IgD-negative memory B cell (primary cell): Measurements from ENCODE around the gene CBX5. TPM values are rescaled to one million over a fixed set of nuclear protein-coding genes. Genes with fewer than 3 reads are reported as not detected.
"Not testable (repeated sequence)": the region's sequence is repeated elsewhere in the genome, so short reads cannot be mapped to it uniquely, and the experiment has no call there.

Source experiments
- H3K27ac Mint-ChIP-seq, 3 donors: one replicate each; pipeline ENCODE4 v1.8.0; 2020 to 2022; ENCODE audit warnings: mild to moderate bottlenecking in 3 of 3, mixed read lengths in 3 of 3, moderate library complexity in 1 of 3
- H3K27me3 Mint-ChIP-seq: one replicate; pipeline ENCODE4 v1.8.0; 2021; ENCODE audit warnings: mixed read lengths
- H3K36me3 Mint-ChIP-seq: one replicate; pipeline ENCODE4 v1.8.0; 2020; ENCODE audit warnings: mild to moderate bottlenecking, mixed read lengths
- H3K4me1 Mint-ChIP-seq, 3 donors: one replicate each; pipeline ENCODE4 v1.8.0; 2020 to 2022; ENCODE audit warnings: mixed read lengths in 3 of 3, mild to moderate bottlenecking in 1 of 3
- H3K4me3 Mint-ChIP-seq, 4 donors: one replicate each; pipeline ENCODE4 v1.8.0; 2020 to 2022; ENCODE audit warnings: mild to moderate bottlenecking in 4 of 4, mixed read lengths in 4 of 4, moderate library complexity in 3 of 4
- H3K9me3 Mint-ChIP-seq, 3 donors: one replicate each; pipeline ENCODE4 v1.8.0; 2020 to 2021; ENCODE audit warnings: mixed read lengths in 3 of 3, mild to moderate bottlenecking in 1 of 3
- polyA plus RNA-seq: library from polyadenylated mRNA; unstranded; fragments of 300-500 nt; fragmentation: Illumina TruSeq; gene quantifications from one replicate; pipeline ENCODE4 v1.2.3, GENCODE V29; 2021

Gene CBX5
- 20.6 TPM for polyA plus RNA-seq

DNA sequence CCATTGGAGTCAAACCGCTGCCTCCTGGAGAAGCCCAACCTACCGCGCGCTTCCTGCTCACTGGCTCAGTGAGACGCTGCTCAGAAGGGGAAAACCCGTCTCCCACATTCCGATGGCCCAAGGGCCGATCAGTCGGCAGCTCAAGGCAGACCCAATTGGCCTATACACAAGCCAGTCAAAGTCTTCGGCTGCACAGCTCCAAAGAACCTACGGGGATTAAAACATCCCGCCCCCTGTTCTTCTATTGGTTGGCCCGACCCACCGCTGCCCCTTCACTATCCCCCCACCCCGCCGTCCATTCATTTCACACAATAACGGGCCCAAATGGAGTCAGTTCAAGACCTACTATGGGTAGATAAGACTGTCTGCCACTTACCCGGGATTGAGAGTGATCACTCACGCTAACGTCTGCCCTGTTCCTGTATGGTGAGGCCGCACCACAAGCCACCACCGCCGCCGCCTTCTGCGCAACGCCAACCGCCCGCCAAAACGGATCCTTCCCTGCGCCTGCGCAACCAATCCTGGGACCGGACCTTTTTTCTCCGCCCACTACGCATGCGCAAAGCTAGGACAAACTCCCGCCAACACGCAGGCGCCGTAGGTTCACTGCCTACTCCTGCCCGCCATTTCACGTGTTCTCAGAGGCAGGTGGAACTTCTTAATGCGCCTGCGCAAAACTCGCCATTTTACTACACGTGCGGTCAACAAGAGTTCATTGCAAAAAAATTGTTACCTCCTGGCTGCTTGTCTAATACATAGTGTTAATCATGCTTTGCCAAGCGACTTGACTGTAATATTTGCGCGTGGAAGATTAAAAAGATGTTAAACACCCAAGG, at the start of gene CBX5:
Gene CBX5, minus strand, starts transcription at position 491 of the 836 bp plus-strand sequence. CDS start 22,472 bp downstream, outside the sequence.
- Mint-ChIP-seq H3K27me3 (no peaks in the 10 kb centered on the region), H3K36me3 (peaks cover 13% of the 10 kb centered on the region), H3K9me3 (no peaks in the 10 kb centered on the region), H3K4me3 (no peak within 1 kb of the TSS), H3K27ac (no peak within 1 kb of the TSS), H3K4me1 (peaks cover 29 to 60% (median 49%) of the 10 kb centered on the region in 3 donors)

DNA sequence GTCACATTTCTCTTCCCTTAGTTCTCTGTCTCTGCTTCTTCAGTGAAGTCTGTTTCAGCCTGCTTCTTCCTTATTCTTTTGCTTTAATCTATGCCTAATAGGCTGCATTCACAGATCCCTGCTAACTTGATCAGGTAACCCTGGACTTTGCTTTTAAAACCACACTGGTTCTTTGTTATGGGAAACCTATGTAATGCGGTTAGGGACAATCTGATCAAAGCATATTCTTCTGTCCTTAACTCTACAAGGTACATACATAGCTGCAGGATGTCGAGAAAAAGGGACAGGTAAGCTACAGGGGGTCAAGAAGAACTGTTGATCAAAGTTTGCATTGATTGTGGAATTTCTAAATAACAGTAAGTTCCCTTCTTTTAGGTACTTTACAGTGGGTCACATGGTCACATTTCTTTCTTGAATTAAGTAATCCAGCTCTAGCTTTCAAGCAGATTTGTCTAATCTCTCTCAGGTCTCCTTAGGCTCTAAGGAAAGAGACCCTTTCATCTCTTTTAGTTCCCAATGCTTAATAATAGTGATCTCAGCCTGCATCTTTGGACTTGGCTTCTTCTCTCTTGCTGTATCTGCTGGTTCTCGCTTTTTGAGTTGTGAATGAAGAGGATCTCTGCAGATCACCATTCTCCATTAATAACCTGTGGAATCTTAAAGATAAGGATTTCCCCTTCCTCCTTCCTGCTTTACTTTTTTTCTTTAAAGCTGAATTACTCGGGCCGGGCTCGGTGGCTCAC, 48.8 kb upstream of the CBX5 start:
- Mint-ChIP-seq H3K4me3 (peak overlapping the region in 1 of 4 donors; percentile 37), H3K9me3 (no peaks in the 10 kb centered on the region), H3K4me1 (peaks cover 18 to 33% (median 18%) of the 10 kb centered on the region in 3 donors), H3K27me3 (no peaks in the 10 kb centered on the region), H3K27ac (peak overlapping the region in 2 of 3 donors; percentile 22 to 31), H3K36me3 (peaks cover 1% of the 10 kb centered on the region)

DNA sequence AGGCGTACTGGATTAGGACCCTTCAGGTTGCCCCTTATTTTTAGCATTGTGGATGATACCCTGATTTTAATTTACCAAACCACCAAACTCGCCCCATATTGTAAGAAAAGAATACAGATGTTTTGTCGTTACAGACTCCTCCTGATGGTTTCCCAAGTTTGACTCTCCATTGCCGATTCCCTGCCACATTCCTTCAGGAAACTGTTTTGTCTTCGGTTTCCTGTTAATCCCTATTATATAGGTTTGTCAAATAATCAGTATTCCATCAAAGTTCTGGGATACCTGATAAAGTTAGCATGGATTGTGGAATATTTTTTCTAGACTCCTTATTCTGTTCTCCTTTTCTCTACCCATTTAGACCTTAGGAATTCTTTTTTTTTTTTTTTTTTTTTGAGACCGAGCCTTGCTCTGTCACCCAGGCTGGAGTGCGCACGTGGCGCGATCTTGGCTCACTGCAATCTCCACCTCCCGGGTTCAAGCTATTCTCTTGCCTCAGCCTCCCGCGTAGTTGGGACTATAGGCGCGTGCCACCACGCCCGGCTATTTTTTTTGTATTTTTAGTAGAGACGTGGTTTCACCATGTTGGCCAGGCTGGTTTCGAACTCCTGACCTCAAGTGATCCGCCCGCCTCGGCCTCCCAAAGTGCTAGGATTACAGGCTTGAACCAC, 45.7 kb upstream of the CBX5 start:
- not testable (repeated sequence) for H3K36me3 Mint-ChIP-seq, H3K9me3 Mint-ChIP-seq, H3K27me3 Mint-ChIP-seq
- Mint-ChIP-seq H3K27ac (peak overlapping the region; percentile 88 to 100 (median 99)), H3K4me3 (peak overlapping the region; percentile 97 to 100 (median 99)), H3K4me1 (peaks cover 15 to 26% (median 20%) of the 10 kb centered on the region in 3 donors)

DNA sequence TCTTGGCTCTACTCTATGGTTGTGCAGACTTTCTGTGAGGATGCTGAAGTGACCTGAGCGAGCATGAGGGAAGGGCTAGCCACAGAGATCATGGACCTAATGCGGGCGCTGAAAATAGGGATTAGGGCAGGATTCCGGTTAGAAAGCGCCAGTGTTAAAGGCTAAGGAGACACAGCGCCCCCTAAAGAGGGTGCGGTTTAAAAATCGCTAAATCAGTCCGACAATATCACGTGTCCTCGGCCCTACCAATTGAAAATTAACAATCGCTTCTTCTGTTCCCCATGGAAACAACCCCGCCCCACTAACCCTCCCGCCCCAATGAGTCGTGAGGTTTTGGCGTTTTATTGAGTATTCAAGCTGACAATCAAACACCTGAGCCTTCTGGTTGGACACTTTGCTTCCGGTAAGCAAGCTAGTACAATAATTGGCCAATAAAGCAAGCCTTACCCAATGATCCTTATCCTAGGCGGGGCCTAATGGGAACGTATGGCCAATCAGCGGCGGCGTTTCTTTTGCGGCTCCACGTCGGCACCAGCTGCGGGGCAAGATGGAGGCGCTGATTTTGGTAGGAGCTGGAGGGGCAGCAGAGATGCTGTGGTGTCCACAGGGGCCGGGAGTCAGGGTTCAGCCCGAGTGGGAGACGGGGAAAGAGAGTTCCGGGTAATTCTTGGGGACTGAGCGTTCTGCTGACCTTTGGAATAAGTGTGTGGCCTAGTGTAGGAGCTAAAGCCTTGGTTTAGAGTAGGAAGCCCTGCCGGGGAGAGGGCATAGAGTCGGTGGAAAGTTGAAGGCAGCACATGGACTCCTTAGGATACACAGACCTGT, 44.9 kb upstream of the CBX5 start, which contains the start of gene COPZ1:
Gene COPZ1, plus strand, starts transcription at position 515 of the 825 bp plus-strand sequence. Its CDS starts 33 bp downstream, at position 548.
- H3K27me3 Mint-ChIP-seq = no peaks in the 10 kb centered on the region
- peak within 1 kb of the TSS; percentile 97 to 100 (median 99) for H3K4me3 Mint-ChIP-seq
- H3K27ac Mint-ChIP-seq = peak within 1 kb of the TSS; percentile 88 to 100 (median 99)
- peaks cover 12 to 19% (median 19%) of the 10 kb centered on the region in 3 donors for H3K4me1 Mint-ChIP-seq
- no peaks in the 10 kb centered on the region for H3K9me3 Mint-ChIP-seq
- peaks cover 1% of the 10 kb centered on the region for H3K36me3 Mint-ChIP-seq

DNA sequence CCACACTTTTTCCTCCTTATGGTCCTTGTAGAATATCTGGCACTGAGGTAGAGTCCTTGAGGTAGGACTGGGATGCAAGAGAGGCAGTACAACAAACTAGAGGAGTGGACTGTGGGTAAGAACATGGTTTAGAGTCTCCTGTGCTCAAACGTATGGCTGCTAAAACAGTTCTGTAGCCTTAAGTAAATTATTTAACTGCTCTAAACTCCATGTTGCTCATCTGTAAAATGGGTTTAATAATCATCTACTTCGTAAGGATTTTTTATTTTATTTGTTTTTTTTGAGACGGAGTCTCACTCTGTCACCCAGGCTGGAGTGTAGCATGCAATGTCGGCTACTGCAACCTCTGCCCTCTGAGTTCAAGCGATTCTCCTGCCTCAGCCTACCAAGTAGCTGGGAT, 41.4 kb upstream of the CBX5 start:
- no peak overlapping the region for H3K27ac Mint-ChIP-seq
- H3K4me1 Mint-ChIP-seq = peaks cover 7 to 14% (median 9%) of the 10 kb centered on the region in 3 donors
- no peaks in the 10 kb centered on the region for H3K9me3 Mint-ChIP-seq
- peaks cover 1% of the 10 kb centered on the region for H3K36me3 Mint-ChIP-seq
- no peak overlapping the region for H3K4me3 Mint-ChIP-seq
- H3K27me3 Mint-ChIP-seq = no peaks in the 10 kb centered on the region

DNA sequence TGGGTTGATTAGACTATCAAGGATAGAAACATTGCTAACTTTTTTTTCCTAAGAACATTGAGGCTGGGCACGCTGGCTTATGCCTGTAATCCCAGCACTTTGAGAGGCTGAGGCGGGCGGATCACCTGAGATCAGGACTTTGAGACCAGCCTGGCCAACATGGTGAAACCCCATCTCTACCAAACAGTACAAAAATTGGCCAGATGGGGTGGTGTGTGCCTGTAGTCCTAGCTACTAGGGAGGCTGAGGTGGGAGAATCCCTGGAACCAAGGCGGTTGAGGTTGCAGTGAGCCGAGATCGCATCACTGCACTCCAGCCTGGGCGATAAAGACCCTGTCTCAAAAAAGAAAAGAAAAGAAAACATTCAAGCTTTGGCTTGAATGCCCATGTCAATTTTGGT, 32.4 kb upstream of the CBX5 start:
- not testable (repeated sequence) for H3K27me3 Mint-ChIP-seq, H3K4me1 Mint-ChIP-seq, H3K9me3 Mint-ChIP-seq, H3K4me3 Mint-ChIP-seq, H3K36me3 Mint-ChIP-seq, H3K27ac Mint-ChIP-seq

DNA sequence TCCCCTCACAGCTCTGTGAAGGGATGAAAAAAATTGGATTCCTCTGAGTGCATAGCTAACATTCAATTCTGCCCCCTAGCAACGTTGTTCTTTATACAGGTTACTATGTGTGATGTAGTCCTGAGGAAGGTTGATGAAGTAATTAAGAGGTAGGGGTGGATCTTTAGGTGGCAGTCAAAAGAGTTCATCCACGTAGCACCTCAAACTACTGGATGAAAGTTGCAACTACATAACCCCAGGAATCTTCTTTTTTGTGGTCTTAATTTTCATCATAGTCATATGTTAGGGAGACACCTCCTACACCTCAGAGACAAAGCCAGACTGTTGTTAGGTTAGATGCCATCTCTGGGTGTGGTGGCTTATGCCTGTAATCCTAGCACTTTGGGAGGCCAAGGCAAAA, 31.1 kb upstream of the CBX5 start:
- H3K4me3 Mint-ChIP-seq = no peak overlapping the region
- peaks cover 0 to 4% (median 2%) of the 10 kb centered on the region in 3 donors for H3K4me1 Mint-ChIP-seq
- H3K27ac Mint-ChIP-seq = no peak overlapping the region
- H3K9me3 Mint-ChIP-seq = no peaks in the 10 kb centered on the region
- peaks cover 3% of the 10 kb centered on the region for H3K36me3 Mint-ChIP-seq
- peaks cover 12% of the 10 kb centered on the region for H3K27me3 Mint-ChIP-seq

DNA sequence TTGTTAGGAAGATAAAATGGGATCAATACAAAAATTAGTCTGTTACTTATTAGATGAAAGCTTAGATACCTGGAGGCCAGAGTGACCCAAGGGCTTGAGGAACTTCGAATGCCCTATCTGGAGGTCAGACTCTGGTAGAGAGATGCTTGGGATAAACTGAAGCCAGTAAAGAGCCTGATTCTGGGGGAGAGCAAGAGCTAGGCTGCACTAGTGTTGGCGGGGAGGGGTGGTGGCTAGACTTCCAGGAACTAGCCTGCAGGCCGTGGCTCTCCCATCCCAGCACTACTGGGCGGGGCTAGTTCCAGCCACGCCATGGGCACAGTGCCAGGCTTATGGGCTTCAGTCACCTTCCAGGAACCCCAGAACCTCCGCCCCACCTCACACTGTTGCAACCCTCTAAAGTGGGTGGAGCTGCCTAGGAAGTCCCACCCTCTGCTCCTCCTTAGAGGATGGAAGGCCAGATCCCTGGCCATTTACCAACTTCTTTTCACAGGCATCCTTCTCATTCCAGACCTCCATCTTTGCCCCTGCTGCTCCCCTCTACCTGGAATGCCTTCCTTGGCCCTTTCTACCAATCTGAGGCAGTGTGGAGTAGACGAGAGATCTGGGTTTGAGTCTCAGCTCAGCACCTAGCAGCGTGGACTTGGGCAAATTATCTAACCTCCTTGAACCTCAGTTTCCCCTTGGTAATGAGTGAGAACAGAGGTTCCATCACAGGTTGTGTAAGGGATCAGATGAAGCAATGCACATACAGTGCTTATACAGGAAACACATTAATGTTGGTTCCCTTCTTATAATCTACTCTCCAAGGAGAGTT, 27.2 kb upstream of the CBX5 start:
- no peaks in the 10 kb centered on the region for H3K36me3 Mint-ChIP-seq
- H3K27ac Mint-ChIP-seq = no peak overlapping the region

DNA sequence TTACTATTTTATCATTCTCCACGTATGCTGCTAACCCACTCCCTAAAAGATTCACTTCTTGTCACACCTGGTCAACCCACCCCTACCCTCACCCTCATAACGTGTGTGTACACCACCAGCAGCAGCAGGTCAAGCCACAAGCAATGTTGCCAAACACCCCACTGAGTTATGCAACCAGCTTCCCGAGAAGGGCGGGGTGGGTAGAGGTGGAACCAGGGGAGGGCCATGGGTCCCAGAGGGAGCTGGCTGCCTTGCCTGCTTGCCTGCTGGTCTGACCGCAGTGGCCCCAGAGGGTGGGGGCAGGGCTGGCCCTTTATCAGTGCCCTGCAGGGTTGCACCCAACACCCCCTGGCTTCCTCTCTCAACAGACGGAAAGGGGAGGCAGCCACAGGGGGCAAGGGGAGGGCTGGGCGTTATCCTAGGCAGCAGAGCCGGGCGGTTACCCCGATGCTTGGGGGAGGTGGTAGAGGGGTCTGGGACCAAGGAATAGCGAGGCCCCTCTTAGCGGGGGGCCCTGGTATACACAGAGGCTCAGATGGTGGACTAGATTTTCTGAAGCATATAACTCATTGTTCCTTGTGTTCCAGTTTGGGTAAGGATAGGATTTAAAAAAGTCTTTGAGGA, 24.4 kb upstream of the CBX5 start:
- Mint-ChIP-seq H3K4me1 (peaks cover 23 to 26% (median 26%) of the 10 kb centered on the region in 3 donors), H3K36me3 (no peaks in the 10 kb centered on the region), H3K27me3 (peaks cover 45% of the 10 kb centered on the region), H3K4me3 (peak overlapping the region in 2 of 4 donors; percentile 64 to 83), H3K27ac (no peak overlapping the region), H3K9me3 (no peaks in the 10 kb centered on the region)

More for the DNA sequence above, 27.2 kb upstream of the CBX5 start:
- Mint-ChIP-seq H3K9me3 (no peaks in the 10 kb centered on the region), H3K4me3 (no peak overlapping the region), H3K4me1 (peaks cover 20 to 23% (median 22%) of the 10 kb centered on the region in 3 donors), H3K27me3 (peaks cover 24% of the 10 kb centered on the region)

DNA sequence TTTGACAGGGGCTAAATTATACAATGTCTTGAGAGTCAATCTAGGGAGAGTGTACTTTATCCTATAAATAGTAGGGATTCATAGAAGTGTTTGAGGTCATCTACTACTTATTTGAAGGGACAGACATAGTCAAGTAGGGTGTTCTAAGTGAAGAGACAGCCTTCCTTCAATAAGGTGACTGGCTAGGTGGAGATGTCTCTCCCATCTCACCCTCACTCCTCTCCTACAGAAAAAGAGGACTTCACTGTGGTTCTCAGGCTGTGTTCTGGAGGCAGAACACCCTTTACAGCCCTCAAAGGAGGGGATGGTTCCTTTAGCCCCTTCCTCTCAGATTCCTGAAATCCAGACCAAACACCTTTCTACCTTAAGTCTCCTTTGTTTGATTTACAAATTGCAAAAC, 23.7 kb upstream of the CBX5 start:
- H3K36me3 Mint-ChIP-seq = no peaks in the 10 kb centered on the region
- H3K27me3 Mint-ChIP-seq = peaks cover 51% of the 10 kb centered on the region
- no peak overlapping the region for H3K27ac Mint-ChIP-seq
- H3K9me3 Mint-ChIP-seq = no peaks in the 10 kb centered on the region
- H3K4me1 Mint-ChIP-seq = peaks cover 23 to 26% (median 26%) of the 10 kb centered on the region in 3 donors
- peak overlapping the region in 2 of 4 donors; percentile 19 to 64 for H3K4me3 Mint-ChIP-seq

DNA sequence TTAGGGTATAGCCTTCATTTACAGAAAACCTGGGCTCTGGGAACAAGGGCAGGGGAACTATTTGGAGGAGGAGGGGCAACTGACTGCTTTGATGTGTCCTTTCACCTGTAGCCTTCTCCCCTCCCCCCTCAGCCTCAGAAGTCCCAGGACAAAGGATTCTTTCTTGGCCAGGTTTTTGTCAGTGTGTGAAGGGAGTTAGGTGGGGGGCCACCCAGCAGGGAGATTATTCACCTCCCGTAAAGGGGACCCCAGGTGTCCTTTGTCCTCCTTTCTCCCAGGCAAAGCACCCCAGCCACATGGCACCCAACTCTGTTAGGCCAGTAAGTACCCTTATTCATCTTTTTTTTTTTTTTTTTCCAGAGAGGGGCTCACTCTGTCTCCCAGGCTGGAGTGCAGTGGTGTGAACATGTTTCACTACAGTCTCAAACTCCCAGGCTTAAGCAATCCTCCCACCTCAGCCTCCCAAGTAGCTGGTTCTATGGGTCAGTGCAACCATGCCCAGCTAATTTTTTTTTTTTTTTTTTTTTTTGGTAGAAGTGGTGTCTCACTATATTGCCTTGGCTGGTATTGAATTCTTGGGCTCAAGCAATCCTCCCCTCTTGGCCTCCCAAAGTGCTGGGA, 21.6 kb upstream of the CBX5 start:
- peaks cover 52% of the 10 kb centered on the region for H3K27me3 Mint-ChIP-seq
- no peaks in the 10 kb centered on the region for H3K36me3 Mint-ChIP-seq
- peak overlapping the region in 1 of 4 donors; percentile 46 for H3K4me3 Mint-ChIP-seq
- H3K4me1 Mint-ChIP-seq = peaks cover 27 to 29% (median 28%) of the 10 kb centered on the region in 3 donors
- H3K27ac Mint-ChIP-seq = no peak overlapping the region
- H3K9me3 Mint-ChIP-seq = no peaks in the 10 kb centered on the region

DNA sequence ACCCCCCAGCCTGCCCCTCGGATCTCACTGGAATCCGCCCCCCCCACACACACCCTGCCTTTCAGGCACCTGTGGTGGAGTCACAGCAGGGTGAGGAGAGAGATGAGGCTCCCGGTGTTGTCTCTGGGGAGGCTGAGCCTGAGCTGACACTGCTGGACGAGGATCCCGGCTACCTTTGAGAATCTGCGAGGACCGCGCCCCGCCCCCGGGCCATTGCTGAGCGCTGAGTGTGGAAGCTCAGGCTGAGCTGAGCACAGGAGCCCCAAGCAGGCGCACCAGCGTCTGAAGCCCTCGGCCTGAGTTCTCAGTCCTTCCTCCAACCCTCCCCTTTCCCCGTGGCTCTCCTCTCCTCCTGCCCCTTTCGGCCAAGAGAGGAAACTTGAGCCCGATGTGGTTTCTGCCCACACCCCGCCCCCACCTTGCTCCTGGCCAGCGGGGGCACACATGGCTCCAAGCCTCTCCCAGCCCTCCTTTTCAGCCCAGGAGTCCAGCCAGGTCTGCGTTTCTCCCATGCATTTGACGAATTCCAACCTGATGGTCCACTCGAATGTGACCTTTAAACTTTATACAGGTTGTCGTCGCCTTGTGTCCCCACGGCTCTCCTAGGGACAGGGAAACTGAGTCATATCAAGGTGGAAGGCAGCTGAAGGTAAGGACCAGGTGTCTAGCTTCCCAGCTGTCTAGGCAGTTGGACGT, 21.0 kb upstream of the CBX5 start, which contains the start of gene NFE2:
Gene NFE2, minus strand, starts transcription at position 284 of the 696 bp plus-strand sequence. CDS start 5,767 bp downstream, outside the sequence.
- Mint-ChIP-seq H3K27ac (no peak within 1 kb of the TSS), H3K36me3 (no peaks in the 10 kb centered on the region), H3K4me3 (peak within 1 kb of the TSS in 3 of 4 donors; percentile 4 to 75 (median 67)), H3K4me1 (peaks cover 27 to 29% (median 28%) of the 10 kb centered on the region in 3 donors), H3K9me3 (no peaks in the 10 kb centered on the region), H3K27me3 (peaks cover 53% of the 10 kb centered on the region)
